Stimulated activated CD8-positive, alpha-beta memory T cell treated with anti-CD3 and anti-CD28 coated beads, Interleukin-4, amount 100 ng/mL, for 4 hours (primary cell): ENCODE results near the gene CLPX.
"Not testable (repeated sequence)": the region's sequence is repeated elsewhere in the genome, so short reads cannot be mapped to it uniquely, and the experiment has no call there.

ENCODE experiments used
- DNase-seq, 2 donors: peaks; one replicate each; pipeline ENCODE4 v3.0.0-alpha.2; 2020; ENCODE audit warnings: low read depth in 2 of 2, low spot score in 1 of 2

Gene CLPX

GRCh38 chr15:65101891-65102708, 83.0 kb downstream of the CLPX start:
- DNase-seq: no peak

GRCh38 chr15:65101411-65101890, 83.7 kb downstream of the CLPX start:
- peak; percentile 6 to 18 for DNase-seq

GRCh38 chr15:65100442-65100841, 84.7 kb downstream of the CLPX start:
- DNase-seq: no peak

GRCh38 chr15:65099801-65100200, 85.3 kb downstream of the CLPX start:
- DNase-seq: not testable (repeated sequence)

GRCh38 chr15:65099336-65099735, 85.8 kb downstream of the CLPX start:
- no peak for DNase-seq
